A204.1 (cell line): Measurements from ENCODE around the gene FBXW5.

Source experiments
- FAIRE-seq: peaks from 2 replicates; lab custom pipeline; 2012; peaks lifted over from hg19 to GRCh38; lab: Jason Lieb, UNC

The FBXW5 gene

GRCh38 chr9:136944519-136945332 lies at the start of gene FBXW5, which contains the start of gene C8G:
Gene FBXW5, minus strand, starts transcription at chr9:136944738. Its CDS starts 655 bp downstream, at chr9:136944083.
Gene C8G, plus strand, starts transcription at chr9:136945243. Its CDS starts 78 bp downstream, at chr9:136945321.
- FAIRE-seq: no peak

- FAIRE-seq: no peak
Observed at GRCh38 chr9:136992819-136993369, 48.4 kb upstream of the FBXW5 start.

GRCh38 chr9:136991993-136992818 lies 47.7 kb upstream of the FBXW5 start, which contains the start of gene PAXX:
Gene PAXX, plus strand, starts transcription at chr9:136992422. Its CDS starts 22 bp downstream, at chr9:136992444.
- FAIRE-seq: no peak

GRCh38 chr9:136990242-136990911 lies 45.8 kb upstream of the FBXW5 start:
- no peak for FAIRE-seq

- no peak for FAIRE-seq
Observed at GRCh38 chr9:136988872-136989271, 44.3 kb upstream of the FBXW5 start.

- FAIRE-seq: no peak
Observed at GRCh38 chr9:136985853-136986252, 41.3 kb upstream of the FBXW5 start.

GRCh38 chr9:136985027-136985602 lies 40.6 kb upstream of the FBXW5 start:
- FAIRE-seq: no peak

GRCh38 chr9:136984464-136985026 lies 40.0 kb upstream of the FBXW5 start:
- FAIRE-seq: no peak

GRCh38 chr9:136983656-136984314 lies 39.2 kb upstream of the FBXW5 start:
- no peak for FAIRE-seq

- no peak for FAIRE-seq
Observed at GRCh38 chr9:136983167-136983566, 38.6 kb upstream of the FBXW5 start.

- FAIRE-seq: no peak
Observed at GRCh38 chr9:136982232-136983051, 37.9 kb upstream of the FBXW5 start, which contains the start of gene LCNL1. Gene LCNL1, plus strand, starts transcription at chr9:136982993. Its CDS starts 594 bp downstream, at chr9:136983587.

GRCh38 chr9:136981588-136982231 lies 37.2 kb upstream of the FBXW5 start:
- no peak for FAIRE-seq

GRCh38 chr9:136980669-136981478 lies 36.3 kb upstream of the FBXW5 start:
- FAIRE-seq: no peak

- FAIRE-seq: no peak
Observed at GRCh38 chr9:136979769-136980587, 35.4 kb upstream of the FBXW5 start.

GRCh38 chr9:136978865-136979544 lies 34.5 kb upstream of the FBXW5 start:
- FAIRE-seq: no peak

GRCh38 chr9:136978073-136978864 lies 33.7 kb upstream of the FBXW5 start:
- no peak for FAIRE-seq
